OCI-LY3 (cell line): ENCODE results near the gene ELOB.

ENCODE experiments used
- CTCF ChIP-seq: fragments of 200-600, 300-600 bp; sonication (generic); IDR thresholded peaks from 2 replicates; pipeline ENCODE4 v1.5.1; 2014; ENCODE audit warnings: antibody characterized with exemption, low read length, low read depth
- EZH2phosphoT487 ChIP-seq: fragments of 200-600 bp; shearing (Covaris generic); IDR thresholded peaks from 2 replicates; pipeline ENCODE4 v1.6.1; 2018; ENCODE audit warnings: antibody characterized with exemption, mixed run types, low read depth

DNA sequence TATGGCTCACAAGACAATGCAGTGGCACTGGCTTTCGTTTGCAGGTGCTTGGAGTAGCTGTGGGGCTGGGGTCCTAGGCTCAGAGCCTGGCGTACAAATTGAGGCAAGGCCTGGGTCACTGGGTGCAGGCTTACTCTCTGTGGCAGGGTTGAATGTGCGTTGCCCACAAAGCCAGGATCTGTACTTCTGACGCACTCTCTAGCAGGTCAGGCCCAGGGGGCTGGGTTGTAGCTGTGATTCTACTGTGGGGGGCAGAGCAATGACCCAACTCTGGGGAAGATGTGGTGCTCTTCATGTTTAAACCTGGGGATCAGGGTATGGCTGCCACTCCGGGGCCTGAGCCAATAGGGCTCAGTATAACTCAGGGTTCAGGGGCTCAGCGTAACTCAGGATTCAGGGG lies 33.6 kb upstream of the ELOB start:
- TF ChIP-seq CTCF (no peak), EZH2phosphoT487 (no peak)
